Upper lobe of left lung (tissue), 6 donors: ENCODE results near the gene CLIC6. TPM values are rescaled to one million over a fixed set of nuclear protein-coding genes. Genes with fewer than 3 reads are reported as not detected.

ENCODE experiments used
- ATAC-seq, 2 donors: fragments of 200-7000 bp; cut with Tn5 transposase; one replicate each; pipeline ENCODE4 v1.9.1; 2022; ENCODE audit warnings: mild to moderate bottlenecking in 2 of 2, moderate library complexity in 2 of 2; ENCODE audit not compliant: low FRiP score in 2 of 2
- DNase-seq, 2 donors: peaks; one replicate each; pipeline ENCODE4 v3.0.0-alpha.2; 2019 to 2020
- H3K27ac ChIP-seq, 4 donors: fragments of 200-600 bp; sonication (generic); one replicate each; pipeline ENCODE4 v1.5.1; 2016 to 2019
- H3K27me3 ChIP-seq, 4 donors: fragments of 200-600 bp; sonication (generic); one replicate each; pipeline ENCODE4 v1.5.1; 2017 to 2019
- H3K36me3 ChIP-seq, 4 donors: fragments of 200-600 bp; sonication (generic); one replicate each; pipeline ENCODE4 v1.5.1; 2016 to 2019
- H3K4me1 ChIP-seq, 4 donors: fragments of 200-600 bp; sonication (generic); one replicate each; pipeline ENCODE4 v1.5.1; 2018 to 2019
- H3K4me3 ChIP-seq, 4 donors: fragments of 200-600 bp; sonication (generic); one replicate each; pipeline ENCODE4 v1.5.1; 2017 to 2019; ENCODE audit warnings: mild to moderate bottlenecking in 2 of 4, moderate library complexity in 1 of 4
- H3K9me3 ChIP-seq, 4 donors: fragments of 200-600 bp; sonication (generic); one replicate each; pipeline ENCODE4 v1.5.1; 2018 to 2019
- CTCF ChIP-seq, 6 experiments: fragments of 450-650 bp in 4 of 6; fragments of 200-600 bp in 2 of 6; sonication (generic) in 2 of 6; IDR thresholded peaks; one replicate each; pipeline ENCODE4 v1.5.1; 2016 to 2019; ENCODE audit warnings: antibody characterized with exemption in 6 of 6
- EP300 ChIP-seq, 4 donors: sonication (generic); formaldehyde crosslinking; IDR thresholded peaks; one replicate each; pipeline ENCODE4 v1.5.1; 2017; ENCODE audit warnings: antibody characterized with exemption in 4 of 4, control low read depth in 2 of 4
- POLR2A ChIP-seq, 4 donors: fragments of 450-650 bp; IDR thresholded peaks; one replicate each; pipeline ENCODE4 v1.5.1; 2016 to 2017; ENCODE audit warnings: antibody characterized with exemption in 4 of 4, mild to moderate bottlenecking in 2 of 4
- POLR2AphosphoS5 ChIP-seq, 2 donors: sonication (generic); formaldehyde crosslinking; IDR thresholded peaks; one replicate each; pipeline ENCODE4 v1.5.1; 2017; ENCODE audit warnings: antibody characterized with exemption in 2 of 2
- WGBS, 2 donors: methylation state at CpG; one replicate each; pipeline ENCODE4 v1.1.5; 2017 to 2018; 5-methylcytosine and 5-hydroxymethylcytosine counted together
- total RNA-seq, 6 donors: library from RNA; depleted of rRNA in 4 of 6; stranded (reverse); fragments of >200 nt in 4 of 6; gene quantifications; one replicate each; pipeline versions ENCODE4 v1.1.0 to v1.2.1, GENCODE V29; 2016 to 2021
- donor health status: DM: no; HTN: no; CAD: no; lungs with moderate emphysema.
- donor health status: DM: no; HTN: yes; CAD: no; lungs with severe emphysema.

The CLIC6 gene
- total RNA-seq, 6 donors from 2014 or later: 6.2 to 42.6 (median 13.8) TPM

DNA sequence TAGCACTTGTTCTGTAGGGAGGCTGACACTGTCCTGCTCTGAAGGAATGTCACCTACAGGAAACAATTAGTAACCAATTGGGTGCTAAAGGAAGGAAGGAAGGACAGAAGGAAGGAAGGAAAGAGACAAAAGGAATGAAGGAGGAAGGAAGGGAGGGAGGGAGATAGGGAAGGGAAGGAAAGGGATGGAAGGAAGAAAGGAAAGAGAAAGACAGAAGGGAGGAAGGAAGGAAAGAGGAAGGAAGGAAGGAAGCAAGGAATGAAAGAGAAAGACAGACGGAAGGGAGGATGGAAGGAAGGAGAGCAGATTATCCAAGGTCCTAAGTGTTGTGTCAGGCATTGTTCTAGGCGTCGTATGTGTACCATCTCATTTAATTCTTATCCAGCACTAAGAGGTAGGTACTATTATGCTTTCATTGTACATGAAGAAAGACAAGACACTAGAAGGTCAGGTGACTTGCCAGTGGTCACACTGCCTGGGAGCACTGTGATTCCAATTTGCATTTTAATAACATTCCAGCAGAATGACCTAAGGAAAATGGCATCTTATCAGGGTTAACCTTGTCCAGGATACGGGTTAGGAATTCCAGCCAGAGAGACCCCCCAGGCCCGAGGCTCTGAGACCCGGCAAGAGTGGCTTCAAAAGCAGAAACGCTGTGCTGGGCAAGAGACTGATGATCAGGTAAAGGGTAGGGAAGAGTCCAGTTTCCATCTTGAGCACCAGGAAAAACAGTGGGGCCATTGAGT lies 29.6 kb downstream of the CLIC6 start:
- ATAC-seq: no peak
- Histone ChIP-seq H3K27me3 (no peaks in the 10 kb centered on the region), H3K4me3 (no peak overlapping the region), H3K9me3 (no peaks in the 10 kb centered on the region), H3K36me3 (no peaks in the 10 kb centered on the region), H3K4me1 (peaks cover 0 to under 1% (median 0%) of the 10 kb centered on the region in 4 donors), H3K27ac (no peak overlapping the region)
- DNase-seq: no peak
- WGBS, 2 donors: 67 to 77% methylated on average over 7 of the region's 7 CpGs
- TF ChIP-seq EP300 (IDR thresholded peaks at IDR 0.05) (no peak), POLR2AphosphoS5 (IDR thresholded peaks at IDR 0.05) (no peak), POLR2A (IDR thresholded peaks at IDR 0.05) (no peak), CTCF (IDR thresholded peaks at IDR 0.05) (no peak)

DNA sequence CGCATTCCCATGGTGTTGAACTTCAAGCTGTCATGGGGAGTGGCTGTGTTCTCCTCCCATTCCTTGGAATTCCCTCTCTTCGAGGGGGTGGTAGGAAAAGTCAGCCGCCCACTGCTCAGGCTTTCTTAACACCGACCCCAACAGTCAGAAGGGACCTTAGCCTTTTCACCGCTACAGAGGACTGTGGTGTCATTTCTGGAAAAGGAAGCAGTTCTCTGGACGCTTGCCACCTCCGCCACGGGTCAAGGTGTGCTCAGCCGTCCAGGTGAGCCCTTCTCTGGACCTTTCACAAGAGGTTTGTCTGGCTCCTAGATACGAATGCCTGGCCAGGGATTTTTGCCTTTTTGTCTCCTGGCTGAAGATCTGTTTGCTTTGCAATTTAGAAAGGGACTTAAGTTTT lies 31.8 kb downstream of the CLIC6 start:
- DNase-seq (peak in 1 of 2 donors; percentile 46), ATAC-seq (no peak)
- Histone ChIP-seq H3K4me3 (no peak overlapping the region), H3K27me3 (no peaks in the 10 kb centered on the region), H3K36me3 (no peaks in the 10 kb centered on the region), H3K27ac (no peak overlapping the region), H3K4me1 (no peaks in the 10 kb centered on the region), H3K9me3 (no peaks in the 10 kb centered on the region)
- WGBS, 2 donors: 81 to 83% methylated on average over 10 of the region's 10 CpGs
- TF ChIP-seq POLR2A (IDR thresholded peaks at IDR 0.05): no peak
- no peak for TF ChIP-seq EP300 (IDR thresholded peaks at IDR 0.05)
- no peak for TF ChIP-seq POLR2AphosphoS5 (IDR thresholded peaks at IDR 0.05)
- TF ChIP-seq CTCF (IDR thresholded peaks at IDR 0.05): no peak

DNA sequence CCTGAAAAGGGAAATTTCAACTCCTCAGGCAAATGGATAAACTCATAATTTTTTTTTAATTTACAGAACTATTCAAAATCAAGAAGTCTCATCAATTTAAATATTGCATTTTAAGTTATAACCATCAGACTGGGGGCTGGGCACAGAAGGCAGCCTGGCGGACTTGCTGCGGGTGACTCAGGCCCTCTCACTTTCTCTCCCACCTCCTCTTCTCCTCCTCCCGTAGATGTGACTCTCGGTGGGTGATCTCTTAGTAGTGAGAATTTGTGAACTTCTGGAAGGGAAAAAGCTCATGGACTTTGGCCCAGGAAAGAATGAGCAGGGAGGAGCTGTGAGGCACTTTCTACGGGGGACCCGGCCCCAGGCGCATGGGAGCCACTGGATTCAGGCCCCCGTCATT lies 32.9 kb downstream of the CLIC6 start:
- H3K9me3 ChIP-seq: no peaks in the 10 kb centered on the region

GRCh38 chr21:34702341-34703170 lies 33.8 kb downstream of the CLIC6 start:
- Histone ChIP-seq H3K36me3 (no peaks in the 10 kb centered on the region), H3K9me3 (no peaks in the 10 kb centered on the region), H3K27me3 (no peaks in the 10 kb centered on the region), H3K4me1 (no peaks in the 10 kb centered on the region), H3K4me3 (no peak overlapping the region), H3K27ac (peak overlapping the region in 2 of 4 donors; percentile 15 to 51)
- peak in 1 of 2 donors; percentile 87 for DNase-seq
- WGBS, 2 donors: 78 to 81% methylated on average over 20 of the region's 22 CpGs
- peak; percentile 70 to 90 for ATAC-seq
- TF ChIP-seq POLR2AphosphoS5 (IDR thresholded peaks at IDR 0.05) (peak in 1 of 2 donors; percentile 56), POLR2A (IDR thresholded peaks at IDR 0.05) (no peak)

More for the DNA sequence above, 32.9 kb downstream of the CLIC6 start:
- Histone ChIP-seq H3K4me3 (no peak overlapping the region), H3K36me3 (no peaks in the 10 kb centered on the region), H3K27ac (peak overlapping the region in 2 of 4 donors; percentile 15 to 34), H3K4me1 (no peaks in the 10 kb centered on the region), H3K27me3 (no peaks in the 10 kb centered on the region)
- ATAC-seq: peak in 1 of 2 donors; percentile 62
- WGBS, 2 donors: 78 to 96% methylated on average over 8 of the region's 8 CpGs
- no peak for DNase-seq
- TF ChIP-seq POLR2AphosphoS5 (IDR thresholded peaks at IDR 0.05) (no peak), EP300 (IDR thresholded peaks at IDR 0.05) (no peak), POLR2A (IDR thresholded peaks at IDR 0.05) (no peak), CTCF (IDR thresholded peaks at IDR 0.05) (no peak)

- Histone ChIP-seq H3K36me3 (no peaks in the 10 kb centered on the region), H3K27ac (peak overlapping the region in 1 of 4 donors; percentile 51), H3K27me3 (no peaks in the 10 kb centered on the region), H3K4me3 (no peak overlapping the region), H3K9me3 (no peaks in the 10 kb centered on the region), H3K4me1 (no peaks in the 10 kb centered on the region)
- DNase-seq (no peak), ATAC-seq (no peak)
- 86 to 89% methylated on average over 12 of the region's 12 CpGs for WGBS, 2 donors
- TF ChIP-seq EP300 (IDR thresholded peaks at IDR 0.05) (no peak), POLR2A (IDR thresholded peaks at IDR 0.05) (no peak), POLR2AphosphoS5 (IDR thresholded peaks at IDR 0.05) (no peak), CTCF (IDR thresholded peaks at IDR 0.05) (no peak)
Measured at GRCh38 chr21:34703571-34703970, 34.8 kb downstream of the CLIC6 start.
